LNCaP clone FGC (cell line): Measurements from ENCODE around the gene HMSD.

Experiments used
- DNase-seq: peaks from one replicate; pipeline ENCODE4 v3.0.0-alpha.2; 2011; ENCODE audit warnings: low read depth
- H3K4me3 ChIP-seq: 2 replicates; pipeline ENCODE4 v1.5.1; 2011; ENCODE audit warnings: mild to moderate bottlenecking, low read depth, low read length, control low read depth
- CTCF ChIP-seq: IDR thresholded peaks from 2 replicates; pipeline ENCODE4 v1.5.1; 2012; ENCODE audit warnings: mild to moderate bottlenecking; ENCODE audit not compliant: control insufficient read depth, insufficient read depth; ENCODE audit errors: extremely low read depth

Gene HMSD

GRCh38 chr18:63953811-63954210 is 4.7 kb downstream of the HMSD start:
- TF ChIP-seq CTCF: no peak
- no peak overlapping the region for H3K4me3 ChIP-seq
- no peak for DNase-seq

GRCh38 chr18:63956755-63957154 is 7.7 kb downstream of the HMSD start:
- no peak for TF ChIP-seq CTCF
- H3K4me3 ChIP-seq: no peak overlapping the region
- no peak for DNase-seq

GRCh38 chr18:63960891-63961290 is 11.8 kb downstream of the HMSD start:
- H3K4me3 ChIP-seq: no peak overlapping the region
- no peak for TF ChIP-seq CTCF
- DNase-seq: no peak

GRCh38 chr18:63961435-63961980 is 12.4 kb downstream of the HMSD start:
- no peak for TF ChIP-seq CTCF
- DNase-seq: no peak
- no peak overlapping the region for H3K4me3 ChIP-seq

- no peak for DNase-seq
- no peak overlapping the region for H3K4me3 ChIP-seq
- no peak for TF ChIP-seq CTCF
These were observed 13.0 kb downstream of the HMSD start for GRCh38 chr18:63962137-63962536.

GRCh38 chr18:63963615-63964256 is 14.6 kb downstream of the HMSD start:
- TF ChIP-seq CTCF: peak; percentile 84
- DNase-seq: peak; percentile 55
- no peak overlapping the region for H3K4me3 ChIP-seq

- no peak overlapping the region for H3K4me3 ChIP-seq
- DNase-seq: no peak
- no peak for TF ChIP-seq CTCF
These were observed 15.8 kb downstream of the HMSD start for GRCh38 chr18:63964908-63965307.
